Activated CD4-positive, alpha-beta T cell treated with anti-CD3 and anti-CD28 coated beads, Interleukin-2, amount 50 U/mL, for 16 hours (primary cell): ENCODE data around the gene NFATC1.

ENCODE experiments used
- DNase-seq: peaks from one replicate; pipeline ENCODE4 v3.0.0-alpha.2; 2020

The NFATC1 gene

GRCh38 chr18:79424880-79425568 is 29.3 kb downstream of the NFATC1 start:
- no peak for DNase-seq

- DNase-seq: no peak
Observed at GRCh38 chr18:79425569-79425886, 29.8 kb downstream of the NFATC1 start.

- DNase-seq: no peak
Observed at GRCh38 chr18:79426376-79427300, 30.9 kb downstream of the NFATC1 start.

- DNase-seq: no peak
Observed at GRCh38 chr18:79427368-79428225, 31.9 kb downstream of the NFATC1 start.

- no peak for DNase-seq
Observed at GRCh38 chr18:79428287-79428686, 32.6 kb downstream of the NFATC1 start.

GRCh38 chr18:79429381-79429780 is 33.7 kb downstream of the NFATC1 start:
- DNase-seq: no peak

GRCh38 chr18:79429785-79430281 is 34.1 kb downstream of the NFATC1 start:
- DNase-seq: no peak

- DNase-seq: no peak
Observed at GRCh38 chr18:79432376-79433120, 36.8 kb downstream of the NFATC1 start.

GRCh38 chr18:79433431-79433830 is 37.7 kb downstream of the NFATC1 start:
- no peak for DNase-seq

GRCh38 chr18:79434607-79435401 is 39.1 kb downstream of the NFATC1 start:
- no peak for DNase-seq

- no peak for DNase-seq
Observed at GRCh38 chr18:79436556-79437275, 41.0 kb downstream of the NFATC1 start.

GRCh38 chr18:79438089-79438897 is 42.6 kb downstream of the NFATC1 start:
- no peak for DNase-seq

GRCh38 chr18:79438898-79439627 is 43.3 kb downstream of the NFATC1 start:
- peak; percentile 6 for DNase-seq

- no peak for DNase-seq
Observed at GRCh38 chr18:79439628-79440023, 43.9 kb downstream of the NFATC1 start.

- DNase-seq: no peak
Observed at GRCh38 chr18:79440316-79441110, 44.8 kb downstream of the NFATC1 start.

- no peak for DNase-seq
Observed at GRCh38 chr18:79441420-79441819, 45.7 kb downstream of the NFATC1 start.

GRCh38 chr18:79442508-79443221 is 46.9 kb downstream of the NFATC1 start:
- DNase-seq: no peak

GRCh38 chr18:79445221-79445620 is 49.5 kb downstream of the NFATC1 start:
- DNase-seq: no peak
